K562 (cell line): Measurements from ENCODE around the gene WDR5B. TPM values are rescaled to one million over a fixed set of nuclear protein-coding genes. Genes with fewer than 3 reads are reported as not detected.

Source experiments
- ATAC-seq: fragments of 200-7000 bp; cut with Tn5 transposase; 3 replicates; pipeline ENCODE4 v1.9.1; 2020; ENCODE audit warnings: moderate library complexity
- BruUV-seq: library from RNA; stranded (reverse); fragments of 400-500 nt; replicated peaks from 2 replicates; lab custom pipeline; 2021; lab: Mats Ljungman, UMichigan
- CTCF ChIA-PET: fragments of 300-600 bp; formaldehyde crosslinking; extraction: SDS; loops from one replicate; lab custom pipeline; 2021; ENCODE audit warnings: low intra/inter-chr PET ratio; lab: Yijun Ruan, JAX
- POLR2A ChIA-PET: fragments of 300-600, 350-650 bp; sonication (Branson Sonifier 250); formaldehyde crosslinking; extraction: SDS; loops from one replicate; lab custom pipeline; 2021; ENCODE audit warnings: antibody characterized with exemption, inconsistent platforms; lab: Yijun Ruan, JAX
- DNase-seq, 4 experiments: peaks; one replicate each; pipeline versions ENCODE4 v3.0.0 to v3.0.0-alpha.2; 2011 to 2018; ENCODE audit warnings: low spot score in 3 of 4, mixed read lengths in 3 of 4; ENCODE audit errors: extremely low read depth in 1 of 4
- FAIRE-seq: peaks from 2 replicates; lab custom pipeline; 2011; peaks lifted over from hg19 to GRCh38; lab: Jason Lieb, UNC
- H2AFZ ChIP-seq: 2 replicates; pipeline ENCODE4 v1.6.0; 2011; ENCODE audit warnings: low read depth, low read length, control low read depth, inconsistent platforms
- H3K27ac ChIP-seq: fragments of 200-600 bp; 3 replicates; pipeline ENCODE4 v1.8.0; 2011; ENCODE audit warnings: low read depth, mild to moderate bottlenecking, control low read depth, inconsistent platforms, low read length, moderate library complexity, mixed read lengths; ENCODE audit errors: extremely low read depth
- H3K27me3 ChIP-seq, 2 experiments: fragments of 300-600 bp in 1 of 2; 2 replicates in 1 of 2; 3 replicates in 1 of 2; pipeline versions ENCODE4 v1.6.0 to v1.8.0; 2011; ENCODE audit warnings: inconsistent platforms in 2 of 2, low read length in 2 of 2, mild to moderate bottlenecking in 1 of 2, mixed read lengths in 1 of 2, moderate library complexity in 1 of 2; ENCODE audit not compliant: control insufficient read depth in 2 of 2, insufficient read depth in 2 of 2
- H3K36me3 ChIP-seq: fragments of 300-600 bp; 3 replicates; pipeline ENCODE4 v1.8.0; 2011; ENCODE audit warnings: mild to moderate bottlenecking, low read length, inconsistent platforms; ENCODE audit not compliant: control insufficient read depth, insufficient read depth
- H3K4me1 ChIP-seq, 2 experiments: fragments of 200-600 bp in 1 of 2; replicated peaks in 1 of 2; 2 replicates in 1 of 2; 3 replicates in 1 of 2; pipeline versions ENCODE4 v1.5.1 to v1.8.0; 2011; ENCODE audit warnings: inconsistent platforms in 2 of 2, low read length in 2 of 2, mild to moderate bottlenecking in 1 of 2, mixed read lengths in 1 of 2, moderate library complexity in 1 of 2; ENCODE audit not compliant: control insufficient read depth in 2 of 2, insufficient read depth in 2 of 2
- H3K4me2 ChIP-seq: 2 replicates; pipeline ENCODE4 v1.6.1; 2011; ENCODE audit warnings: low read length, control low read depth, inconsistent platforms, mixed read lengths; ENCODE audit not compliant: insufficient read depth
- H3K4me3 ChIP-seq: fragments of 200-600 bp; sonication (generic), shearing (Covaris generic); 2 replicates; pipeline ENCODE4 v1.5.1; 2016; ENCODE audit warnings: control low read depth, inconsistent platforms
- H3K79me2 ChIP-seq: fragments of 200-600 bp; 3 replicates; pipeline ENCODE4 v1.8.0; 2011; ENCODE audit warnings: low read length, inconsistent platforms; ENCODE audit not compliant: control insufficient read depth, insufficient read depth
- H3K9ac ChIP-seq, 2 experiments: 2 replicates each; pipeline versions ENCODE4 v1.6.0 to v1.6.1; 2011; ENCODE audit warnings: low read depth in 2 of 2, low read length in 2 of 2, control low read depth in 1 of 2, inconsistent platforms in 1 of 2, mild to moderate bottlenecking in 1 of 2, mixed read lengths in 1 of 2; ENCODE audit not compliant: insufficient read depth in 1 of 2
- H3K9me1 ChIP-seq: one replicate; pipeline ENCODE4 v1.6.0; 2011; ENCODE audit warnings: inconsistent platforms, mild to moderate bottlenecking, low read length, moderate library complexity; ENCODE audit not compliant: control insufficient read depth, insufficient read depth
- H3K9me3 ChIP-seq: replicated peaks from 2 replicates; pipeline ENCODE4 v1.5.1; 2011; ENCODE audit warnings: low read depth, low read length, inconsistent platforms; ENCODE audit not compliant: control insufficient read depth, insufficient read depth
- H4K20me1 ChIP-seq: replicated peaks from 2 replicates; pipeline ENCODE4 v1.6.1; 2011; ENCODE audit warnings: low read length, inconsistent platforms, mixed read lengths; ENCODE audit not compliant: control insufficient read depth, insufficient read depth
- ATF2 ChIP-seq: sonication (generic); formaldehyde crosslinking; IDR thresholded peaks from 2 replicates; pipeline ENCODE4 v1.8.1; 2022; ENCODE audit warnings: missing genetic modification reagents
- WHSC1 ChIP-seq: IDR thresholded peaks from one replicate; pipeline ENCODE4 v1.6.1; 2012; ENCODE audit warnings: low read length, control low read depth, inconsistent platforms
- ZBTB17 ChIP-seq: fragments of 450-650 bp; formaldehyde crosslinking; IDR thresholded peaks from 2 replicates; pipeline ENCODE4 v1.4.0; 2020; ENCODE audit warnings: mild to moderate bottlenecking
- ZBTB33 ChIP-seq: sonication (generic); formaldehyde crosslinking; IDR thresholded peaks from 2 replicates; pipeline ENCODE4 v1.8.1; 2023; ENCODE audit warnings: mild to moderate bottlenecking, missing genetic modification reagents
- ZNF197 ChIP-seq: fragments of 200-800 bp; sonication (Bioruptor generic); IDR thresholded peaks from 2 replicates; pipeline ENCODE4 v1.6.1; 2016; ENCODE audit warnings: low read depth, missing genetic modification characterization, missing compliant biosample characterization
- ZNF311 ChIP-seq: fragments of 250-450 bp; sonication (Bioruptor Pico); IDR thresholded peaks from 2 replicates; pipeline ENCODE4 v1.4.0; 2020; ENCODE audit warnings: mild to moderate bottlenecking, moderate library complexity
- WGBS: fragments of 100-300 bp; shearing (Covaris generic); methylation state at CpG from one replicate; pipeline ENCODE4 v1.1.6; 2016; ENCODE audit warnings: low coverage, mixed read lengths; ENCODE audit not compliant: insufficient coverage; ENCODE audit errors: missing lambda C conversion rate; 5-methylcytosine and 5-hydroxymethylcytosine counted together
- in situ Hi-C: fragments of 300-500 bp; cut with MboI; formaldehyde crosslinking; loops from 4 replicates; pipeline ENCODE4 v1.15.0; 2018; ENCODE audit warnings: inconsistent platforms, mixed read lengths
- intact Hi-C: fragments of 100-400 bp; cut with micrococcal nuclease; formaldehyde crosslinking; loops from 2 replicates; pipeline ENCODE4 v1.14.2; 2022
- polyA plus RNA-seq, 8 experiments: library from polyadenylated mRNA; depleted of rRNA in 4 of 8; stranded (reverse) in 5 of 8; unstranded in 3 of 8; fragments of >200 nt; fragmentation: Nextera tagmentation in 2 of 8; fragmentation: Illumina TruSeq in 1 of 8; extraction: Ambion mirVana in 2 of 8; extraction: Trizol in 1 of 8; gene quantifications; 2 replicates each; pipeline versions ENCODE4 v1.2.1 to v1.2.3, GENCODE V29; 2011 to 2014; ENCODE audit warnings: inconsistent platforms in 1 of 8, missing spikeins in 1 of 8
- total RNA-seq, 7 experiments: library from RNA; depleted of rRNA in 6 of 7; stranded (reverse); fragments of >200 nt in 6 of 7; fragmentation: Illumina TruSeq in 2 of 7; extraction: Trizol in 2 of 7; gene quantifications; 2 replicates each; pipeline versions ENCODE4 v1.2.1 to v1.2.3, GENCODE V29; 2011 to 2021; ENCODE audit warnings: low replicate concordance in 1 of 7

Gene WDR5B
- total and polyA plus RNA-seq, 9 of the 15 experiments (the other 6 are each of a cell fraction or from before 2014, with no cell fraction given), result 2.8 to 10.1 (median 4.2) TPM

GRCh38 chr3:122409446-122409845 is 6.4 kb downstream of the WDR5B start:
- POLR2A ChIA-PET, result interaction anchor here (0.8 kb wide), 1 partner anchor 17 kb away, joined by 3 read pairs; no protein-coding TSS in a partner anchor
- no TSS peak for BruUV-seq

More at GRCh38 chr3:122409446-122409845, 6.4 kb downstream of the WDR5B start:
- H3K36me3 ChIP-seq, result peaks cover 85% of the 10 kb centered on the region
- no peak overlapping the region for H3K4me3 ChIP-seq
- H3K27me3 ChIP-seq, result no peaks in the 10 kb centered on the region
- no peaks in the 10 kb centered on the region for H3K9me1 ChIP-seq
- H3K9ac ChIP-seq, result no peak overlapping the region
- no peak overlapping the region; the same call in 2 of the 3 replicates for H3K27ac ChIP-seq
- no peak overlapping the region for H2AFZ ChIP-seq
- no peaks in the 10 kb centered on the region for H3K9me3 ChIP-seq
- H4K20me1 ChIP-seq, result no peaks in the 10 kb centered on the region; the same call in 1 of the 2 replicates
- intact Hi-C loops, result no loop called here
- no peak overlapping the region; the same call in 1 of the 2 replicates for H3K4me2 ChIP-seq
- 48% methylated on average over 6 of the region's 6 CpGs for WGBS
- H3K79me2 ChIP-seq, result peaks cover 12% of the 10 kb centered on the region; the same call in 2 of the 3 replicates
- DNase-seq (no peak), ATAC-seq (no peak), FAIRE-seq (no peak)
- CTCF ChIA-PET, result no interaction called here
- TF ChIP-seq ZBTB33 (CRISPR knock-in tag) (no peak), WHSC1 (no peak), ZNF197 (CRISPR knock-in tag) (no peak), ZBTB17 (CRISPR knock-in tag) (no peak), ATF2 (CRISPR knock-in tag) (no peak), ZNF311 (no peak)
- in situ Hi-C loops, result no loop called here
- H3K4me1 ChIP-seq, result no peaks in the 10 kb centered on the region; a peak in 3 of 5 replicates
